Stimulated activated CD4-positive, alpha-beta T cell treated with anti-CD3 and anti-CD28 coated beads, Interleukin-12 subunit alpha, Interleukin-12 subunit beta, amount 100 ng/mL, for 24 hours (primary cell): ENCODE data around the gene CCK.

Source experiments
- DNase-seq, 2 experiments: peaks; one replicate each; pipeline ENCODE4 v3.0.0-alpha.2; 2020; ENCODE audit warnings: low read depth in 2 of 2

Gene CCK

DNA sequence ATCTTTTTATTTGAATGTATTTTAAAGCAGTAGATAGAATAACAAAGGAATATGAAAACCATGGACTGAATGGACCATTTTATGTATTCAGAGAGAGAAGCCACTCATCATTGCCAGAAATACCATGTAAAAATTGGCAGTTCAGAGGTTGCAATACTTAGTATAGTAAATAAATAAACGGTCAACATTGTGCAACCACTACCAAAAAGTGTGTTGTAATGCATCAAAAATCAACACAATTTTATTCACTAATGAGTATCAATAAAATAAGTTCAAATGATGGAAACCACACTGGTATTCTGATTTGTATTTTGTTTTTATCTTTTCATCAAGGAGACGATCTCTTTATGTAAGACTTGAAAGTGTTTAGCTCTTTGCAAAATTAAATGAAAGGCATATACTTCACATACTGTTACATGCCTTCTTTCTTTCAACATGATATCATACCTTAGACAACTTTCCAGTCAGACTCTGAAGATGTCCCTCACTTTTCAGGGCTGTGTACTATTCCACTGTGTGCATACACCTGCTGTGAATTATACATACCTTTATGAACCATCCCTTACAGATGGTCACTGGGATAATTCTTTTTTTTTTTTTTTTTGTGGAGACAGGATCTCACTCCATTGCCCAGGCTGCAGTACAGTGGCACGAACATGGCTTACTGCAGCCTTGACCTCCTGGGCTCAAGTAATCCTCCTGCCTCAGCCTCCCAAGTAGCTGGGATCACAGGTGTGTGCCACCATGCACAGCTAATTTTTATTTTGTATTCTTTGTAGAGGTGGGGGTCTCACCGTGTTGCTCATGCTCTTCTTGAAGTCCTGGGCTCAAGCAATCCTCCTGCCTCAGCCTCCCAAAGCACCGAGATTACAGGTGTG is 40.3 kb downstream of the CCK start:
- no peak for DNase-seq

- no peak for DNase-seq
These were observed 41.1 kb downstream of the CCK start for GRCh38 chr3:42224658-42225421.

DNA sequence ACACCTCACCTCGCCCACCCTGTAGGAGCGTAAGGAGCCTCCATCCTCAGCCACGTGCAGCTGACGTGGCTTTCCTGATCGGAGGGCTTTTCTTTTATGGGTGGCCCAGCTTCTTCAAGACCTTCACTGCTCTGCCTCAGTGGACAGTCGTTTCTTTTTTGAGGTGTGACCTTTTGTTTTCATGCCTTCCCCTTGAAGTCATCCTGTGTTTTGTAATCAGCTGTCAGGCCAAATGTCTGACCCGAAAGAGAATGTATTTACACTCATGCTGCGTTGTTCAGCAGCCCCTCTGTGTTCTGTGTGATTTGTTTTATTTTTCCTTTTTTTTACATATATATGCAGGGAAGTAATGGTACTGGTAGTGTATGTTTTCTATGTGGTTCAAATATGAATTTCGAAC is 41.8 kb downstream of the CCK start:
- no peak for DNase-seq

DNA sequence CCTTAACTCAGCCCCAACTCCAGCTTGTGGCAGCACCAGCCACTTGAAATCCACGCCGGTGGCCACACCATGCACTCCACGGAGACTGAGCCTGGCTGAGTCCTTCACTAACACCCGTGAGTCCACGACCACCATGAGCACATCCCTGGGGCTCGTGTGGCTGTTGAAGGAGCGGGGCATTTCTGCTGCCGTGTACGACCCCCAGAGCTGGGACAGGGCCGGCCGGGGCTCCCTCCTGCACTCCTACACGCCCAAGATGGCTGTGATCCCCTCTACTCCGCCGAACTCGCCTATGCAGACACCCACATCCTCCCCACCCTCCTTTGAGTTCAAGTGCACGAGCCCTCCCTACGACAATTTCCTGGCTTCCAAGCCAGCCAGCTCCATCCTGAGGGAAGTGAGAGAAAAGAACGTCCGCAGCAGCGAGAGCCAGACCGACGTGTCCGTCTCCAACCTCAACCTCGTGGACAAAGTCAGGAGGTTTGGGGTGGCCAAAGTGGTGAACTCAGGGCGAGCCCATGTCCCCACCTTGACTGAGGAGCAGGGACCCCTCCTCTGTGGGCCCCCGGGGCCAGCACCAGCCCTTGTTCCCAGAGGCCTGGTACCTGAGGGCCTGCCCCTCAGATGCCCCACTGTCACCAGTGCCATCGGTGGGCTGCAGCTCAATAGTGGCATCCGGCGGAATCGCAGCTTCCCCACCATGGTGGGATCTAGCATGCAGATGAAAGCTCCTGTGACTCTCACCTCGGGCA is 42.9 kb downstream of the CCK start:
- no peak for DNase-seq

DNA sequence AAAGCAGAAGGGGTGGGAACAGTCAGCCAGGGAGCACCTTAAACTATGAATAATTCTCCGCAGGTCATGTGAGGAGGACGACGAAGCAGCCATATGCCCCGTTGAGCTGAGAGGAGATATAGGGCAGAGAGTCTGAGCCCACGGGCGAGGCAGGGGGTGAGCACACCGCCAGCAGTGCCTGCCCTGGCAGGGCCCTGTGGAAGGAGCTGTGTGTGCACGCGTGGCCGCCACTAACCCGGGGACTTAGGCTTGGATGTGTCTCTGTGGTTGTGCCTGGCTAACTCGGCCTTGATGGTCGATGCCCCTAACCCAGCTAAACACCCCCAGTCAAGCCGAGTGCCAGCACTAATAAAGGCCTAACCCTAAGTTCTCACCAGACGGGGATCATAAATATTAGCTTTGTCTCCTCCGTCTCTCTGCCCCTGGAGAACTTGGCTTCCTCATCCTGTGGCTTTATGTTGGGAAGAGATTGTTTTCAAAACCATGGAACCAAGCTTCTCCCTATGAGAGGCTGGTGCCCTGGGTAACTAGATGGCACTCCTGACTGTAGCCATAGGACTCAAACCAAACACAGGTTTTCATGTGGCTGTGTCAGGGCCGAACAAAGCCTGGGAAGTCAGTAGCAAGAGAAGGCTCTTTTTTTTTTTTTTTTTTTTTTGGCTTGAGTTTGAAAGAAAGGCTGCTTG is 45.4 kb downstream of the CCK start:
- DNase-seq, result no peak

GRCh38 chr3:42216931-42217333 is 49.1 kb downstream of the CCK start:
- no peak for DNase-seq

- DNase-seq, result no peak
These were observed 49.7 kb downstream of the CCK start for GRCh38 chr3:42216302-42216701.

DNA sequence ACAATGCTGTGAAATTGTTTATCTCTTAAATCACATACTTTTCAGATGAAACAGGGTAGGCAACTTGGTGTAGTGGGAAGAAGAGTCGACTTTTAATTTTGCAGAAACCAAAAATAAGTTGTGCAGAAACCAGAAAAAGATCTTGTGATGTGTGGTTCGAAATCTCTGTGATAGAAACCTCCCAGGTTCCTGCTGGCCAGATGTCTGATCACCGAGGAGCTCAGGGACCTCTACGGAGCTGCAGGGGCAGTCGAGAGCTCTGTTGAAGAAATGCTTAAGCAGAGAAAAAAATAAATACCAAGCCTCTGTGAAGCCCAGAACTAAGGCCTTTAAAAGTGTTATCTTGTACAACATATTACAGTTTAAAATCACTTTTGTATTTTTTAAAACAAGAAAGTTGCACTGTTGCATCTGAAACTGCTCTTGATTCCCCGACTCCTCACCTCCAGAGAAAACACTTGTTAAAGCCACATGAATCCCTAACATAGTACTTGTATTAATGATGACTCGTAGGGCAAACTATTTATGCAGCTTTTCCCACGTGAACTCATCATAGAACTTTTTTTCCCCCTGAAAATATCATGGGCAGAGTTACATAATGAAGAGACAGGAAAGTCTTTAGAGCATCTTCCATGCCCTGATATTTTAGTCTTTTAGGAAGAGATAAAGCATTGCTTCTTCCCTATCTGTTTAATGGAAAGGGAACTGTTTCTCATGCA is 51.3 kb downstream of the CCK start:
- DNase-seq, result no peak

DNA sequence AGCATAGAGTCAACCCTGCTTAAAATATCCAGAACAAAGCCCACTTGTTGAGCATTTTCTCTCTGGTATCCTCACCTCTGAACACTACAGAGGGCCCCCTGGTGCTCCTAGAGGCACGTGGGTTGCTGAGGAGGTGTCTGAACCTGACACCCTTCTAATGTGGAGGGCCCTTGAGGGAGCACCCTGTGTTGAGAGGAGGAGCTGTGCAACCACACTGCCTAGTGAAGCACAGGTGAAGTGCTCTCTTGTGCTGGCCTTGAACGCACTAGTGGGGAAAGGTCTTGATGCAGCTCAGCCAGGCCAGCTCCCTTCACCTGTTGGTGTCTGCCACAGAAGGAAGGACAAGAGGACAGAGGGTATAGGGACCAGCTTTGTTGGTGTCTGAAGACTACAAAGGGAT is 51.9 kb downstream of the CCK start:
- DNase-seq, result no peak

DNA sequence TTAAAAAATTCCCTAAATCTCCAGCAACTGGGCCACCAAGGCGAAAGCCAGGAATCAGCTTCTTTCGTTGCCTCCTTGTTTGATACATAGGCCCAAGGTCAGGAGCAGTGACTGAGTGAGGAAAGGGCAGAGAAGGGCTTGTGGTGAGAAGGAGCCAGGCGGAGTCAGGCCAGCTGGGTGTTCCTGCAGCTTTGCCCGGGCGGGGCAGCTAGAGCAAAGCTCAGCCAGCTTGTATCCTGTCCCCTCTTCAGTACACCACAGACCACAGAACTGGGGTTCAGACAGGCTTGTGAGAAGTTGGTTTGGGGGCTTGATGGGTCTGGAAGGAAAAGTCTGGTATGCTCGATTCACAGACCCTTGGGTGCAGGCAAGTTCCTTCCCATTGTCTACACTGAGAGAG is 52.6 kb downstream of the CCK start:
- DNase-seq, result no peak

GRCh38 chr3:42210726-42211125 is 55.3 kb downstream of the CCK start:
- DNase-seq, result no peak

DNA sequence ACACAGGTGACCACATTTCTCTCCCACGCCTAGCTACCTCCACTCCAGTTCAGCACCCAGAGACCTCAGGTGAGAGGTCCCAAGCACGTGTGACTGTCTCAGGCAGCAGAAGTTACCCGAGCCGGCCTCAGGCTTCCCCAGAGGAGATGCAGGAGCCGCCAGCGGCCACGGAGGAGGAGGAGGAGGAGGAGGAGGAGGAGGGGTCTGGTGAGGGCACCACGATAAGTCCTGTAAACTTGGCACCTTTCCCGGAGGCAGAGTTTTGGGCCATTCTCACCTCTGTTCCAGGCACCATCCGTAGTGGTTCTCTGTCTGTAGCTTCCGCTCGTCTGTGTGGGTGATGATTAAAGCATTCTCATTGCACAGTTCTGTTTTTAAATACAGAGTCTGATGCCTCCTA is 56.1 kb downstream of the CCK start:
- no peak for DNase-seq
